MM.1S (cell line): ENCODE measurements around the gene PTPN12.

Experiments used
- DNase-seq: peaks from one replicate; pipeline ENCODE4 v3.0.0-alpha.2; 2015
- H2AFZ ChIP-seq: fragments of 300-600 bp; sonication (generic); 2 replicates; pipeline ENCODE4 v1.6.0; 2016; ENCODE audit warnings: antibody characterized with exemption, low read length
- H3F3A ChIP-seq: fragments of 300-600 bp; sonication (generic); 2 replicates; pipeline ENCODE4 v1.6.1; 2016; ENCODE audit warnings: mild to moderate bottlenecking, antibody characterized with exemption, low read length, moderate library complexity, mixed read lengths; ENCODE audit not compliant: insufficient read depth
- H3K27ac ChIP-seq: fragments of 300-600 bp; sonication (generic); 2 replicates; pipeline ENCODE4 v1.5.1; 2016; ENCODE audit warnings: mild to moderate bottlenecking, low read length
- H3K27me3 ChIP-seq: fragments of 300-600 bp; sonication (generic); replicated peaks from 2 replicates; pipeline ENCODE4 v1.6.0; 2016; ENCODE audit warnings: low read length; ENCODE audit not compliant: insufficient read depth
- H3K36me3 ChIP-seq: fragments of 300-600 bp; sonication (generic); replicated peaks from 2 replicates; pipeline ENCODE4 v1.6.1; 2016; ENCODE audit warnings: mild to moderate bottlenecking, low read length, mixed read lengths; ENCODE audit not compliant: insufficient read depth
- H3K4me1 ChIP-seq: fragments of 300-600 bp; sonication (generic); 2 replicates; pipeline ENCODE4 v1.6.1; 2016; ENCODE audit warnings: low read length, mixed read lengths
- H3K4me2 ChIP-seq: fragments of 300-600 bp; sonication (generic); 2 replicates; pipeline ENCODE4 v1.6.0; 2016; ENCODE audit warnings: low read depth, low read length
- H3K4me3 ChIP-seq: fragments of 300-600 bp; sonication (generic); 2 replicates; pipeline ENCODE4 v1.5.1; 2016; ENCODE audit warnings: low read length, mixed read lengths
- H3K79me2 ChIP-seq: fragments of 300-600 bp; sonication (generic); 2 replicates; pipeline ENCODE4 v1.6.1; 2016; ENCODE audit warnings: mixed run types, low read length, mixed read lengths
- H3K9ac ChIP-seq: fragments of 300-600 bp; sonication (generic); 2 replicates; pipeline ENCODE4 v1.6.1; 2016; ENCODE audit warnings: low read length, mixed read lengths
- H3K9me2 ChIP-seq: fragments of 300-600 bp; sonication (generic); replicated peaks from 2 replicates; pipeline ENCODE4 v1.6.1; 2016; ENCODE audit warnings: mild to moderate bottlenecking, low read length, mixed read lengths; ENCODE audit not compliant: insufficient read depth
- H3K9me3 ChIP-seq: fragments of 300-600 bp; sonication (generic); replicated peaks from 2 replicates; pipeline ENCODE4 v1.6.1; 2016; ENCODE audit warnings: mild to moderate bottlenecking, low read length, mixed read lengths; ENCODE audit not compliant: insufficient read depth
- H4K20me1 ChIP-seq: fragments of 300-600 bp; sonication (generic); 2 replicates; pipeline ENCODE4 v1.6.1; 2016; ENCODE audit warnings: mild to moderate bottlenecking, low read length, moderate library complexity, mixed read lengths; ENCODE audit not compliant: insufficient read depth
- EZH2 ChIP-seq: fragments of 300-600 bp; sonication (generic); optimal IDR thresholded peaks from 2 replicates; pipeline ENCODE3; 2017; ENCODE audit warnings: low read depth, mild to moderate bottlenecking, antibody characterized with exemption, low read length, mixed read lengths
- EZH2phosphoT487 ChIP-seq: fragments of 300-600 bp; sonication (generic); IDR thresholded peaks from 2 replicates; pipeline ENCODE4 v1.6.1; 2018; ENCODE audit warnings: antibody characterized with exemption, low read length
- TF ChIP-seq, protein P1 (sequence below): fragments of 300-600 bp; sonication (generic); IDR thresholded peaks from 2 replicates; pipeline ENCODE4 v1.5.1; 2016; ENCODE audit warnings: antibody characterized with exemption, low read length, mixed read lengths

The PTPN12 gene

DNA sequence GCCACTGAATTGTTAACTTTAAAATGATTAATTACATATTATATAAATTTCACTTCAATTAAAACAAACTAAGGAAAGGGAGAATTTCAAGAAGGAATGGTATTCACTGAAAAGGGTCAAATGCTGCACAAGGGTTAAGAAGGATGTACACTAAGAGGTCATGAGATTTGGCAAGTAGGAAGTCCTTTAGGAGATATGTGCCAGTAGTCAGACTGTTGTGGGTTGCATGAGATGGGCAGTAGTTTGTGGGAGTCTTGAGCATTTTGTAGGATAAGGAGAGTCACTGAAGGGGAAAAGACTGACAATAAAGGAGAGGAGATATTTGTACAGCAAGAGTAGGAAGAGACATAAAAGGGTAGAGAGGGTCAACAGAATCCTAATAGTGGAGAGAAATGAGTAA lies 12.4 kb upstream of the PTPN12 start:
- Histone ChIP-seq H2AFZ (no peak overlapping the region), H3K27me3 (no peaks in the 10 kb centered on the region), H3K4me2 (no peak overlapping the region), H3K9me3 (no peaks in the 10 kb centered on the region), H3K4me3 (no peak overlapping the region), H3K9me2 (no peaks in the 10 kb centered on the region), H4K20me1 (no peaks in the 10 kb centered on the region), H3K4me1 (no peaks in the 10 kb centered on the region), H3F3A (no peaks in the 10 kb centered on the region), H3K79me2 (no peaks in the 10 kb centered on the region), H3K27ac (no peak overlapping the region), H3K9ac (no peak overlapping the region), H3K36me3 (no peaks in the 10 kb centered on the region)
- DNase-seq = no peak
- TF ChIP-seq, protein P1, sequence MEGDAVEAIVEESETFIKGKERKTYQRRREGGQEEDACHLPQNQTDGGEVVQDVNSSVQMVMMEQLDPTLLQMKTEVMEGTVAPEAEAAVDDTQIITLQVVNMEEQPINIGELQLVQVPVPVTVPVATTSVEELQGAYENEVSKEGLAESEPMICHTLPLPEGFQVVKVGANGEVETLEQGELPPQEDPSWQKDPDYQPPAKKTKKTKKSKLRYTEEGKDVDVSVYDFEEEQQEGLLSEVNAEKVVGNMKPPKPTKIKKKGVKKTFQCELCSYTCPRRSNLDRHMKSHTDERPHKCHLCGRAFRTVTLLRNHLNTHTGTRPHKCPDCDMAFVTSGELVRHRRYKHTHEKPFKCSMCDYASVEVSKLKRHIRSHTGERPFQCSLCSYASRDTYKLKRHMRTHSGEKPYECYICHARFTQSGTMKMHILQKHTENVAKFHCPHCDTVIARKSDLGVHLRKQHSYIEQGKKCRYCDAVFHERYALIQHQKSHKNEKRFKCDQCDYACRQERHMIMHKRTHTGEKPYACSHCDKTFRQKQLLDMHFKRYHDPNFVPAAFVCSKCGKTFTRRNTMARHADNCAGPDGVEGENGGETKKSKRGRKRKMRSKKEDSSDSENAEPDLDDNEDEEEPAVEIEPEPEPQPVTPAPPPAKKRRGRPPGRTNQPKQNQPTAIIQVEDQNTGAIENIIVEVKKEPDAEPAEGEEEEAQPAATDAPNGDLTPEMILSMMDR = no peak
- no peak for TF ChIP-seq EZH2phosphoT487
- no peak for TF ChIP-seq EZH2

DNA sequence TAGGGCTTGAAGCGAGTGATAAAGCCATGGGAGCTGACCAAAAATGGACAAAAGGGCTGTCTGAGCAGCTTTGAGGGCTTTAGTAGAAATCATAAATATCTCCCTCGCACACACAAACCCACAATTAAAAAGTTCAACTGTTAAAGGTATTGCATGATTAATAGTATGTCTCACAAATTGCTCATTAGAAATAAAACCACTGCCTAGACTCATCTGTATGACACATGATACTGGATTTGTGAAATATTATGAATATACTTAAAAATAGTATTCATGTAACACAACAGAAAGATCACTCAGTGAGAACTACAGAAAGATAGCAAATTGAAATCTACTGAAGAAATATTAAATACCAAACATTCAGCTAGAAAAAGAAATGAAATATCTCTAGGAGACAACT lies 11.9 kb upstream of the PTPN12 start:
- H3K4me2 ChIP-seq = no peak overlapping the region
- no peaks in the 10 kb centered on the region for H3K27me3 ChIP-seq
- H3K9me3 ChIP-seq = no peaks in the 10 kb centered on the region
- TF ChIP-seq, protein P1 = no peak
- no peak for TF ChIP-seq EZH2
- no peak for TF ChIP-seq EZH2phosphoT487
- H3K36me3 ChIP-seq = no peaks in the 10 kb centered on the region
- no peak overlapping the region for H3K4me3 ChIP-seq
- no peaks in the 10 kb centered on the region for H3F3A ChIP-seq
- H2AFZ ChIP-seq = no peak overlapping the region
- no peaks in the 10 kb centered on the region for H3K79me2 ChIP-seq
- H3K9ac ChIP-seq = no peak overlapping the region
- no peak overlapping the region for H3K27ac ChIP-seq
- H4K20me1 ChIP-seq = no peaks in the 10 kb centered on the region
- no peaks in the 10 kb centered on the region for H3K4me1 ChIP-seq
- H3K9me2 ChIP-seq = no peaks in the 10 kb centered on the region
- DNase-seq = no peak

DNA sequence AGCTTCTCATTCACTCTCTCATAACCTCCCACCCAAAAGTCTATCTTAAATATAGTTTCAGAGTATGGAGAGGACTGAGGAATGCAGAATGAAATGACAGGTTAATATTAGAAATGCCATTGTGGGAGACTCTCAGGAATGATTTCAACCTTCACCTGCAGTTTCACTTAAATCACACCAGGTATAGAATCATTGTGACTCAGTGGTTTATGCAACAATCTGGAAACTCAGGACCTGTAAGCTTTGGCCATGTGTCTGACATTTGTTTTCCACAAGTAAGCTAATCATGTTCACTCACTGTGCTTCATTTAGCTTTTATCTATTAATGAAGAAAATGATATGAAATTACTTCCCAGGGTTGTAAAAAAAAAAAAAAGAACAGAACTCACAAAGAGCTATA lies 8.7 kb upstream of the PTPN12 start:
- H2AFZ ChIP-seq = no peak overlapping the region
- no peak overlapping the region for H3K9ac ChIP-seq
- no peak overlapping the region for H3K4me2 ChIP-seq
- H3K4me1 ChIP-seq = no peaks in the 10 kb centered on the region
- H3F3A ChIP-seq = no peaks in the 10 kb centered on the region
- no peaks in the 10 kb centered on the region for H3K27me3 ChIP-seq
- no peaks in the 10 kb centered on the region for H4K20me1 ChIP-seq
- no peak overlapping the region for H3K27ac ChIP-seq
- H3K9me3 ChIP-seq = no peaks in the 10 kb centered on the region
- DNase-seq = no peak
- no peaks in the 10 kb centered on the region for H3K36me3 ChIP-seq
- H3K4me3 ChIP-seq = no peak overlapping the region
- H3K9me2 ChIP-seq = no peaks in the 10 kb centered on the region
- TF ChIP-seq, protein P1 = no peak
- no peak for TF ChIP-seq EZH2
- no peak for TF ChIP-seq EZH2phosphoT487
- H3K79me2 ChIP-seq = no peaks in the 10 kb centered on the region

DNA sequence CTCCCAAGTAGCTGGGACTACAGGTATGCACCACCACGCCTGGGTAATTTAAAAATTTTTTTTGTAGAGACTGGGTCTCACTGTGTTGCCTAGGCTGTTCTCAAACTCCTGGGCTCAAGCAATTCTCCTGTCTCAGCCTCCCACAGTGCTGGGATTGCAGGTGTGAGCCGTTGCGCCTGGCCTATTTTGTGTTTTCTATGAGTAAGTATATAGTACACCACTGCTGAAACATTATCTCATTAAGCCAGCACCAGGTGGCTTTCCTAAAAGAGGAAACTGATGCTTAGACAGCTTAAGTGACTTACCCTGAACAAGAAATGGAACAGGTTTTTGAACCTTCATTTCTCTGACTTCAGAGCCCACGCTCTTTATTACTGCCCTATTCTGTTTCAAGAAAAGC lies 7.8 kb upstream of the PTPN12 start:
- Histone ChIP-seq H3K9ac (no peak overlapping the region), H3K4me2 (no peak overlapping the region), H2AFZ (no peak overlapping the region), H3K9me3 (no peaks in the 10 kb centered on the region), H3K4me1 (no peaks in the 10 kb centered on the region), H3K27me3 (no peaks in the 10 kb centered on the region), H3K9me2 (no peaks in the 10 kb centered on the region), H3F3A (no peaks in the 10 kb centered on the region), H3K4me3 (no peak overlapping the region), H4K20me1 (no peaks in the 10 kb centered on the region), H3K79me2 (no peaks in the 10 kb centered on the region), H3K36me3 (no peaks in the 10 kb centered on the region), H3K27ac (no peak overlapping the region)
- no peak for DNase-seq
- no peak for TF ChIP-seq EZH2
- no peak for TF ChIP-seq EZH2phosphoT487
- TF ChIP-seq, protein P1 = no peak
